22Rv1 (cell line): Measurements from ENCODE around the gene PARD3.

ENCODE experiments used
- CTCF ChIP-seq: fragments of 450-650 bp; IDR thresholded peaks from 2 replicates; pipeline ENCODE4 v1.5.1; 2017; ENCODE audit warnings: mild to moderate bottlenecking
- ZFX ChIP-seq: fragments of 450-650 bp; IDR thresholded peaks from 2 replicates; pipeline ENCODE4 v1.6.1; 2017; ENCODE audit warnings: antibody characterized with exemption, borderline replicate concordance

- TF ChIP-seq CTCF (no peak), ZFX (no peak)
These were observed 57.2 kb downstream of the PARD3 start for GRCh38 chr10:34757933-34758332.
